GM23338 (cell line): Measurements from ENCODE around the gene ORC6.

Experiments used
- EZH2 ChIP-seq: fragments of 200-600 bp; sonication (generic); IDR thresholded peaks from one replicate; pipeline ENCODE4 v1.8.0; 2017; ENCODE audit warnings: antibody characterized with exemption, mild to moderate bottlenecking, low read depth; ENCODE audit not compliant: unreplicated experiment
- POLR2AphosphoS5 ChIP-seq: IDR thresholded peaks from 2 replicates; pipeline ENCODE4 v1.6.1; 2016; ENCODE audit warnings: antibody characterized with exemption, low read depth
- TF ChIP-seq, protein P1 (sequence below), 2 experiments: fragments of 200-600 bp in 1 of 2; sonication (generic) in 1 of 2; conservative IDR thresholded peaks; 2 replicates each; pipeline versions ENCODE4 v1.5.1 to v1.6.1; 2016 to 2017; ENCODE audit warnings: antibody characterized with exemption in 2 of 2, low read depth in 2 of 2, mild to moderate bottlenecking in 2 of 2, moderate library complexity in 1 of 2

DNA sequence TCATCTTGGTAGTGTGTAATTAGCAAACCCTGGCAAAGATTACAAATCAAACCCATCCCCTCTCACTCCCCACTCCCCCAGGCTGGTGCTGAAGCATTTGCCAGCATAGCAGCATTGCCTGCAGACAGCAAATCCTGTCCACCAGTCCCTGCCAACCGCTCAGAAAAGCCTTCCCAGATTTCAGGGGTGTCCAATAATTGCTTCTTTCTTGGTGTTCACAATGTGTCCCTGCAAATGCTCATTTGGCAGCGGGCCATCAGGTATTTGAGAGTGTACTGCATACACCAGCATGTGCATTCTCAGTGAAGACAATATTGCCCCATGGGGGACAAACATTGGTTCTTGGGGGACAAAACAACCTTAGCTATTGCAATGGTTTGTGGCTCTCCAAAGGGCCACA is 28.2 kb downstream of the ORC6 start:
- TF ChIP-seq EZH2 (no peak), POLR2AphosphoS5 (no peak)
- TF ChIP-seq, protein P1, sequence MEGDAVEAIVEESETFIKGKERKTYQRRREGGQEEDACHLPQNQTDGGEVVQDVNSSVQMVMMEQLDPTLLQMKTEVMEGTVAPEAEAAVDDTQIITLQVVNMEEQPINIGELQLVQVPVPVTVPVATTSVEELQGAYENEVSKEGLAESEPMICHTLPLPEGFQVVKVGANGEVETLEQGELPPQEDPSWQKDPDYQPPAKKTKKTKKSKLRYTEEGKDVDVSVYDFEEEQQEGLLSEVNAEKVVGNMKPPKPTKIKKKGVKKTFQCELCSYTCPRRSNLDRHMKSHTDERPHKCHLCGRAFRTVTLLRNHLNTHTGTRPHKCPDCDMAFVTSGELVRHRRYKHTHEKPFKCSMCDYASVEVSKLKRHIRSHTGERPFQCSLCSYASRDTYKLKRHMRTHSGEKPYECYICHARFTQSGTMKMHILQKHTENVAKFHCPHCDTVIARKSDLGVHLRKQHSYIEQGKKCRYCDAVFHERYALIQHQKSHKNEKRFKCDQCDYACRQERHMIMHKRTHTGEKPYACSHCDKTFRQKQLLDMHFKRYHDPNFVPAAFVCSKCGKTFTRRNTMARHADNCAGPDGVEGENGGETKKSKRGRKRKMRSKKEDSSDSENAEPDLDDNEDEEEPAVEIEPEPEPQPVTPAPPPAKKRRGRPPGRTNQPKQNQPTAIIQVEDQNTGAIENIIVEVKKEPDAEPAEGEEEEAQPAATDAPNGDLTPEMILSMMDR (conservative IDR thresholded peaks at IDR 0.05; ENCODE audit: low read depth in 2 of 2) = no peak
